ENCODE data around the gene NDUFA12.

NDUFA12 gene

GRCh38 chr12:94942663-94943062 lies 60.8 kb downstream of the NDUFA12 start:
- in situ Hi-C loops (cut with MboI; ENCODE audit: low sequenced_read_pairs), result no loop called here

DNA sequence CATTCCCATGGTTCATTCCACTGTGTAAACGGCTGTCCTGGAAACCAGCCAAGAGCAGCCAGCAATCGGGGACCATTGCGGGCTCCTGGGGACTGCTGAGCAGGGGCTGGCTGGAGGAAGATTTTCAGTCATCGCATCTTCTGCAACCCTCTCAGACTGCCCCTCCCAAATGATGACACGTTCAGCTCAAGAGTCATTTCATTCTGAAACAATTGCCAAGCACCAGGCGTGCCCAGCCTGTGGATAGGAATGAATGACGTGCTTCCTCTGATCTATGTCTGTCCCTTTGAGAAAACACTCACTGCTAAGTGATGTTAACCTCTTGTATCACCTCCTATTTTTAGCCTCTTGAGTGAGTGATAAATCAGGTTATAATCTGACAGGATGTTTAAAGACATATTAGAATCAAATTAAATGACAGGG lies 62.0 kb downstream of the NDUFA12 start:
- in situ Hi-C loops (cut with MboI; ENCODE audit: low sequenced_read_pairs), result no loop called here

DNA sequence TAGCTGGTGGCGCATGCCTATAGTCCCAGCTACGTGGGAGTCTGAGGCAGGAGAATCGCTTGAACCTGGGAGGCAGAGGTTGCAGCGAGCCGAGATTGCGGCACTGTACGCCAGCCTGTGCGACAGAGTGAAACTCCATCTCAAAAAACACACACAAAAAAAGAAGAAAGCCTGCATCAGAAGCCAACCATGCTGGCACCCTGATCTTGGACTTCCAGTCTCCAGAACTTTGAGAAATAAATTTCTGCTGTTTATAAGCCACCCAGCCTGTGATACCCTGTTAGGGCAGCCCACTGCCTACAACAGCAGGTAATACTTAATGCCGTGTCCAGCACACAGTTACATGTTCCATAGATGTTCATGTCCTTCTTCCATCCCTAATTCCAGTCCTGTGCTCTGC lies 62.7 kb downstream of the NDUFA12 start:
- in situ Hi-C loops (cut with MboI; ENCODE audit: low sequenced_read_pairs), result no loop called here

DNA sequence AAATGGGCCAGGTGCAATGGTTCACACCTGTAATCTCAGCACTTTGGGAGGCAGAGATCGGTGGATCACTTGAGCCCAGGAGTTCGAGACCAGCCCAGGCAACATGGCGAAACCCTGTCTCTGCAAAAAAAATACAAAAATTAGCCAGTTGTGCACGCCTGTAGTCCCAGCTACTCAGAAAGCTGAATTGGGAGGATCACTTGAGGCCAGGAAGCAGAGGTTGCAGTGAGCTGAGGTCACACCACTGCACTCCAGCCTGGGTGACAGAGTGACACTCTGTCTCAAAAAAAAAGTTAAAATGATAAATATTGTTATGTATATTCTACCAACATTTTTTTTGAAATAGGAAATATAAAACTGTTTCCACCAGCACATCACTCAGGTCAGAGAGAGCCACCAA lies 64.9 kb downstream of the NDUFA12 start:
- in situ Hi-C loops (cut with MboI; ENCODE audit: low sequenced_read_pairs), result no loop called here

DNA sequence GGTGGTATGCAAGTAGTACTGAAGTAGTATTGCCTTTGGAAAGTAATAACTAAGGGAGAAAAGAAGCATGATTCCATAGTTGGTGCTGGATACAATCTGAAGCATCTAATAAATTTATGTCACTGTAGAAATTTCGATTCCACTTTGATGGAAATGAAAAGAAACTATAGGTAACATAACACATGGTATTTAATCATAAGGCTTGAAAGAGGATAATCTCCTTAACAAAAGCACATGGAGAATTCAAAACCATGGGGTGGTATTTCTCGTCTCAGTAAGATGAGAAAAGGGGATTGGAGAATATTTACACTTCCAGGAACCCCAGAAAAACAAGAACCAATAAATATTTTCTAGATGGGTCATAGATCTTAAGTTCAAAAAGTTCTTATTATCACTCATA lies 72.7 kb downstream of the NDUFA12 start:
- in situ Hi-C loops (cut with MboI; ENCODE audit: low sequenced_read_pairs), result no loop called here

GRCh38 chr12:94930216-94930654 lies 73.3 kb downstream of the NDUFA12 start:
- in situ Hi-C loops (cut with MboI; ENCODE audit: low sequenced_read_pairs), result no loop called here

DNA sequence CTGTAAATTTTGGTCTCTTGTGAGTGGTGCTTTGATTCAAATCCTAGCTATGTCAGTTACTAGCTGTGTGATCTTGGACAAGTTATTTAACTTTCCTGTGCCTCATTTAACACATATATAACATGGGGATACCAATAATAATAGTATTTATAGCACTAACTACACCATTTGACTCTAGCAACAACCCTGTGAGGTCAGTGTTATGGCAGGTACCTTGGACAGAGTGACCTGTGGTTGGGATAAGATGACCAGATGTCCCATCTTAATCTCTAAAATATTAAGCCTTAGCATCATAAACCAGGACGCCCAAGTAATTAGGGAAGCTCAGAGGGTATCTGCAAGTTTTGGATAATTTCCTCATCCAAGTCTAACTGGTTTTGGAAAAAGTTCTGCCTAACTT lies 73.7 kb downstream of the NDUFA12 start:
- in situ Hi-C loops (cut with MboI; ENCODE audit: low sequenced_read_pairs), result no loop called here

- in situ Hi-C loops (cut with MboI; ENCODE audit: low sequenced_read_pairs), result no loop called here
Measured at GRCh38 chr12:94925729-94926128, 77.8 kb downstream of the NDUFA12 start.

- in situ Hi-C loops (cut with MboI; ENCODE audit: low sequenced_read_pairs), result no loop called here
Measured at GRCh38 chr12:94925206-94925605, 78.3 kb downstream of the NDUFA12 start.

- in situ Hi-C loops (cut with MboI; ENCODE audit: low sequenced_read_pairs), result no loop called here
Measured at GRCh38 chr12:94922561-94922960, 80.9 kb downstream of the NDUFA12 start.
